GM21360 (cell line): ENCODE data around the gene MPHOSPH6.
"Not testable (repeated sequence)": the region's sequence is repeated elsewhere in the genome, so short reads cannot be mapped to it uniquely, and the experiment has no call there.

Experiments used
- ATAC-seq: cut with Tn5 transposase; IDR thresholded peaks from one replicate; pipeline ENCODE4 v1.9.1; 2021; ENCODE audit warnings: mild to moderate bottlenecking, moderate library complexity; ENCODE audit not compliant: unreplicated experiment

The MPHOSPH6 gene

DNA sequence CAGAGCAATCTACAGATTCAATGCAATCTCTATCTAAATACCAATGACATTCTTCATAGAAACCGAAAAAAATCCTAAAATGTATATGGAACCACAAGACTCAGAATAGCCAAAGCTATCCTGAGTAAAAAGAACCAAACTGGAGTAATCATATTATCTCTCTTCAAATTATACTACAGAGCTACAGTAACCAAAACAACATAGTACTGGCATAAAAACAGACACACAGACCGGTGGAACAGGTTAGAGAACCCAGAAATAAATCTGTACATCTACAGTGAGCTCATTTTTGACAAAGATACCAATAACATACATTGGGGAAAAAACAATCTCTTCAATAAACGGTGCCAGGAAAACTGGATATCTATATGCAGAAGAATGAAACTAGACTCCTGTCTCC, 45.4 kb downstream of the MPHOSPH6 start:
- no peak for ATAC-seq

DNA sequence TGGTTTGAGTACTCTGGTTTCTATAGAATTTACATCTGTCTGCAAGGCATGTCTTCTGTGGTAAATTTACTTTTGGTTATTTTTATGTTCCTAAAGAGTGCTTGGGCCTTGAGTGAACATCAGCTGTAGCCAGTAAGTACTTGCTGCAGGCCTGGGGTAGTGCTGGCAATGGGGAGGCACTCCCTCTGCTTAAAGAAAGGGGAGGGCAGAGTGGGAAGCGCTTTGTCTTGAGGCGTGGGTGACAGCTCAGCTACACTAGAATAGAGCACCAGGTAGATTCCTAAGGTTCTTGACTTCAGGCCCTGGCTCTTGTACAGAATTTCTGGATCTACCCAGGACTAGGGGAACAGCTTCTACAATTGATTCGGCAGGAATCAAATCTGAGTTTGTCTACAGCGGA, 50.6 kb downstream of the MPHOSPH6 start:
- ATAC-seq, result no peak

DNA sequence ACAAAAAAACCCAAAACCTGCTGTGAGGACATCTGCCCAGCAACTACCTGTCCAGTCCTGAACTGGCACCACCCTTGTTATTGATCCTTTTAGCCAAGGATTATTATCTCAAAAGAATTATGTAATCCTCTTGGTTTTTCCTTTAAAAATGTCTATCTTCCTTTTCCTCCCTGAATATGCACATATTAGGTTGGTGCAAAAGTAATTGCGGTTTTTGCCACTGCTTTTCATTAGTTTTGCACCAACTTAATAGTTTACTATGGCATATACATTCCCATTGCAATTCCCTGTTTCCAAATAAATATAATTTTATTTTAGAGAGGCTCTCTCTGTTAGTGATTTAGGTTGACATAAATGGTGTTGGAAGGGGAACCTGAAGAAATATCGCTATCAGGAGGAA, 51.3 kb downstream of the MPHOSPH6 start:
- no peak for ATAC-seq

GRCh38 chr16:82116535-82116934, 53.5 kb downstream of the MPHOSPH6 start:
- no peak for ATAC-seq

GRCh38 chr16:82113741-82114140, 56.3 kb downstream of the MPHOSPH6 start:
- no peak for ATAC-seq

DNA sequence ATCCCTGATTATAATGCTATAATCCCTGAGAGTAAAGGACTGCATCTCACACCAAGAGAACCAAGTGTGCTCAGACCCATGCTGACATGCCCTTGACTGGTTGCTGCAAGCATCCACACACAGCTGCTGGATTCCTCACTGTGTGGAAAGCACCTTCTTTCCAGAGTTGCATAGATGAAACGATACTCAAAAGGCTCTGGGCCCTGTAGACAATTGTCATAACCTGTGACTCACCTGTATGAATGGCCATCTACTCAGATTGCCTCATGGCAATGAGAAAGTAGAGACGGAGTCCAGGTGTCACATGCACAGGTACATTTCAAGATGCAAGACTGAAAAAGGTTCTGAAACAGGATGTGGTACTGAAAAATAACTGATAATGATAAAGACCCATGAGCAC, 58.1 kb downstream of the MPHOSPH6 start:
- no peak for ATAC-seq

- ATAC-seq, result not testable (repeated sequence)
Measured at GRCh38 chr16:82109266-82109665, 60.8 kb downstream of the MPHOSPH6 start.

- no peak for ATAC-seq
Measured at GRCh38 chr16:82108774-82109173, 61.2 kb downstream of the MPHOSPH6 start.

GRCh38 chr16:82108100-82108499, 61.9 kb downstream of the MPHOSPH6 start:
- no peak for ATAC-seq

GRCh38 chr16:82105107-82105506, 64.9 kb downstream of the MPHOSPH6 start:
- ATAC-seq, result no peak
